Stimulated activated CD8-positive, alpha-beta memory T cell treated with anti-CD3 and anti-CD28 coated beads, Interleukin-4, amount 100 ng/mL, for 48 hours (primary cell): ENCODE measurements around the gene METTL15.
"Not testable (repeated sequence)": the region's sequence is repeated elsewhere in the genome, so short reads cannot be mapped to it uniquely, and the experiment has no call there.

ENCODE experiments used
- DNase-seq: peaks from one replicate; pipeline ENCODE4 v3.0.0-alpha.2; 2020

The METTL15 gene

GRCh38 chr11:28222063-28222462 is 113.9 kb downstream of the METTL15 start:
- not testable (repeated sequence) for DNase-seq

- DNase-seq: no peak
Observed at GRCh38 chr11:28223577-28223976, 115.4 kb downstream of the METTL15 start.

GRCh38 chr11:28223994-28224393 is 115.8 kb downstream of the METTL15 start:
- DNase-seq: no peak

GRCh38 chr11:28227460-28227859 is 119.3 kb downstream of the METTL15 start:
- no peak for DNase-seq

- no peak for DNase-seq
Observed at GRCh38 chr11:28228196-28228895, 120.2 kb downstream of the METTL15 start.

GRCh38 chr11:28231475-28231874 is 123.3 kb downstream of the METTL15 start:
- DNase-seq: no peak

GRCh38 chr11:28232649-28233048 is 124.5 kb downstream of the METTL15 start:
- DNase-seq: no peak

- DNase-seq: no peak
Observed at GRCh38 chr11:28241760-28242159, 133.6 kb downstream of the METTL15 start.

GRCh38 chr11:28242596-28242995 is 134.4 kb downstream of the METTL15 start:
- no peak for DNase-seq

GRCh38 chr11:28243061-28243460 is 134.9 kb downstream of the METTL15 start:
- DNase-seq: no peak

GRCh38 chr11:28243581-28243980 is 135.4 kb downstream of the METTL15 start:
- no peak for DNase-seq

- DNase-seq: no peak
Observed at GRCh38 chr11:28245131-28245530, 136.9 kb downstream of the METTL15 start.

- DNase-seq: no peak
Observed at GRCh38 chr11:28250192-28250591, 142.0 kb downstream of the METTL15 start.

- DNase-seq: no peak
Observed at GRCh38 chr11:28251257-28251656, 143.1 kb downstream of the METTL15 start.

GRCh38 chr11:28257761-28258160 is 149.6 kb downstream of the METTL15 start:
- no peak for DNase-seq

GRCh38 chr11:28259177-28259843 is 151.1 kb downstream of the METTL15 start:
- no peak for DNase-seq

GRCh38 chr11:28268925-28269324 is 160.7 kb downstream of the METTL15 start:
- no peak for DNase-seq

GRCh38 chr11:28269586-28269985 is 161.4 kb downstream of the METTL15 start:
- no peak for DNase-seq

- DNase-seq: not testable (repeated sequence)
Observed at GRCh38 chr11:28272247-28272646, 164.1 kb downstream of the METTL15 start.

- no peak for DNase-seq
Observed at GRCh38 chr11:28274216-28274615, 166.0 kb downstream of the METTL15 start.

GRCh38 chr11:28284196-28284595 is 176.0 kb downstream of the METTL15 start:
- no peak for DNase-seq

- DNase-seq: no peak
Observed at GRCh38 chr11:28289444-28289843, 181.3 kb downstream of the METTL15 start.

GRCh38 chr11:28290995-28291394 is 182.8 kb downstream of the METTL15 start:
- not testable (repeated sequence) for DNase-seq

GRCh38 chr11:28296426-28296825 is 188.2 kb downstream of the METTL15 start:
- no peak for DNase-seq

GRCh38 chr11:28298209-28298608 is 190.0 kb downstream of the METTL15 start:
- no peak for DNase-seq
